GM19324 (cell line): ENCODE results near the gene SCGN.

ENCODE experiments used
- ATAC-seq: cut with Tn5 transposase; IDR thresholded peaks from one replicate; pipeline ENCODE4 v1.9.1; 2021; ENCODE audit warnings: mild to moderate bottlenecking, moderate library complexity; ENCODE audit not compliant: unreplicated experiment, low FRiP score

SCGN gene

GRCh38 chr6:25684565-25684964, 32.5 kb downstream of the SCGN start:
- no peak for ATAC-seq

- no peak for ATAC-seq
These were observed 33.2 kb downstream of the SCGN start for GRCh38 chr6:25685251-25685650.

GRCh38 chr6:25685896-25686295, 33.9 kb downstream of the SCGN start:
- ATAC-seq = no peak

- ATAC-seq = no peak
These were observed 34.8 kb downstream of the SCGN start for GRCh38 chr6:25686856-25687255.

- no peak for ATAC-seq
These were observed 38.0 kb downstream of the SCGN start for GRCh38 chr6:25689966-25690365.

- no peak for ATAC-seq
These were observed 39.9 kb downstream of the SCGN start for GRCh38 chr6:25691894-25692293.

GRCh38 chr6:25692472-25692871, 40.5 kb downstream of the SCGN start:
- ATAC-seq = no peak

GRCh38 chr6:25694366-25694765, 42.4 kb downstream of the SCGN start:
- ATAC-seq = no peak

- no peak for ATAC-seq
These were observed 43.7 kb downstream of the SCGN start for GRCh38 chr6:25695671-25696070.

- ATAC-seq = no peak
These were observed 45.7 kb downstream of the SCGN start for GRCh38 chr6:25697537-25698340.

GRCh38 chr6:25698631-25699030, 46.6 kb downstream of the SCGN start:
- no peak for ATAC-seq

GRCh38 chr6:25699649-25700048, 47.6 kb downstream of the SCGN start:
- no peak for ATAC-seq

GRCh38 chr6:25700761-25701160, 48.7 kb downstream of the SCGN start:
- no peak for ATAC-seq

GRCh38 chr6:25701807-25702206, 49.8 kb downstream of the SCGN start:
- no peak for ATAC-seq

GRCh38 chr6:25703005-25703404, 51.0 kb downstream of the SCGN start:
- ATAC-seq = no peak

- no peak for ATAC-seq
These were observed 52.0 kb downstream of the SCGN start for GRCh38 chr6:25704001-25704400.

- ATAC-seq = no peak
These were observed 54.4 kb downstream of the SCGN start for GRCh38 chr6:25706314-25707014.

- no peak for ATAC-seq
These were observed 57.7 kb downstream of the SCGN start for GRCh38 chr6:25709761-25710160.

- no peak for ATAC-seq
These were observed 58.3 kb downstream of the SCGN start for GRCh38 chr6:25710287-25710686.

GRCh38 chr6:25713824-25714223, 61.8 kb downstream of the SCGN start:
- no peak for ATAC-seq

GRCh38 chr6:25714765-25715164, 62.8 kb downstream of the SCGN start:
- no peak for ATAC-seq

- ATAC-seq = no peak
These were observed 63.8 kb downstream of the SCGN start for GRCh38 chr6:25715794-25716193.
